Tibial artery (tissue), 4 donors: ENCODE results near the gene TUBB2A.
"Not testable (repeated sequence)": the region's sequence is repeated elsewhere in the genome, so short reads cannot be mapped to it uniquely, and the experiment has no call there.

Experiments used
- DNase-seq, 2 donors: peaks; one replicate each; pipeline ENCODE4 v3.0.0-alpha.2; 2019
- H3K27ac ChIP-seq, 2 donors: fragments of 200-600 bp; sonication (generic) in 1 of 2; 1 replicate in 1 of 2; 2 replicates in 1 of 2; pipeline ENCODE4 v1.5.1; 2018 to 2019; ENCODE audit warnings: mild to moderate bottlenecking in 1 of 2
- H3K27me3 ChIP-seq, 2 donors: fragments of 200-600 bp; sonication (generic) in 1 of 2; one replicate each; pipeline versions ENCODE4 v1.5.1 to v1.6.0; 2016 to 2019
- H3K36me3 ChIP-seq, 3 donors: fragments of 200-600 bp; sonication (generic) in 2 of 3; one replicate each; pipeline ENCODE4 v1.5.1; 2016 to 2019; ENCODE audit warnings: mild to moderate bottlenecking in 2 of 3
- H3K4me1 ChIP-seq, 4 donors: fragments of 200-600 bp; sonication (generic) in 2 of 4; 1 replicate in 3 of 4; 2 replicates in 1 of 4; pipeline ENCODE4 v1.5.1; 2016 to 2019
- H3K4me3 ChIP-seq, 2 donors: fragments of 200-600 bp; sonication (generic) in 1 of 2; 1 replicate in 1 of 2; 2 replicates in 1 of 2; pipeline ENCODE4 v1.5.1; 2018 to 2019; ENCODE audit warnings: mild to moderate bottlenecking in 2 of 2
- H3K9me3 ChIP-seq, 3 donors: fragments of 200-600 bp; sonication (generic) in 1 of 3; one replicate each; pipeline ENCODE4 v1.5.1; 2016 to 2019
- intact Hi-C: fragments of 100-400 bp; cut with DNase I; formaldehyde crosslinking; loops from one replicate; pipeline ENCODE4 v1.15.0; 2023; ENCODE audit warnings: low total_unique reads
- TF ChIP-seq, protein P1 (sequence below), 2 experiments: fragments of 200-600 bp in 1 of 2; fragments of 450-650 bp in 1 of 2; IDR thresholded peaks; one replicate each; pipeline ENCODE4 v1.5.1; 2017 to 2019; ENCODE audit warnings: antibody characterized with exemption in 2 of 2, mild to moderate bottlenecking in 1 of 2, moderate library complexity in 1 of 2

TUBB2A gene

DNA sequence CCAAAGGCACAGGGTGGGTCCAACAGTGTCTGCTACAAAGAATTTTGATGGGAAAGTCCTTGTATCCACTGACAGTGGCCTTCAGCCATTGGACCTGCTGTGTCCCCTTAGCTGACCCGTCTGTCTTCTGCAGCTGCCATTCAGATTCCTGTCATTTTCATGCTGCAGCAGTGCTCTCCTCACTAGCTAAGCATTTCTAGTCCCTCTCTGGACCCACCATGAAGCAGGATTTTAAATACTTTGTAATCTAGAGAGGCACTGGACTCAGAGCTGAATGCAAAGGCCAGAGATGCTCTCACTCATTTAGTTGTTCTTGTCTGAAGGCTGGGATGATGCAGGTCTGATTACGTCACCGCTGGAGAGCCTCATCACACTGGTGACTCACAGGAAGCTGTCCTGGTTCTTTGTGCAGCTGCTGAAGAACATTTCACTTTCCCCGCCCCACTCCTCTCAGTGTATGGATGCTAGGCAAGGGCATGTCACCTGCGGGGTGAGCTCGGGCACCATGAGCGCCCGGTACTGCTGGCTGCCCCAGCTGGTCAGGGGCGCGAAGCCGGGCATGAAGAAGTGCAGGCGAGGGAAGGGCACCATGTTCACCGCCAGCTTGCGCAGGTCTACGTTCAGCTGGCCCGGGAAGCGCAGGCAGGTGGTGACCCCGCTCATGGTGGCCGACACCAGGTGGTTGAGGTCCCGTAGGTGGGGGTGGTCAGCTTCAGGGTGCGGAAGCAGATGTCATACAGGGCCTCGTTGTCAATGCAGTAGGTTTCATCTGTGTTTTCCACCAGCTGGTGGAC lies 19.4 kb upstream of the TUBB2A start:
- Histone ChIP-seq H3K27me3 (peaks cover 0 to 4% of the 10 kb centered on the region in 2 donors), H3K27ac (no peak overlapping the region), H3K4me3 (no peak overlapping the region), H3K36me3 (no peaks in the 10 kb centered on the region), H3K4me1 (peaks cover 0 to 2% (median 0%) of the 10 kb centered on the region in 4 donors), H3K9me3 (no peaks in the 10 kb centered on the region)
- TF ChIP-seq, protein P1, sequence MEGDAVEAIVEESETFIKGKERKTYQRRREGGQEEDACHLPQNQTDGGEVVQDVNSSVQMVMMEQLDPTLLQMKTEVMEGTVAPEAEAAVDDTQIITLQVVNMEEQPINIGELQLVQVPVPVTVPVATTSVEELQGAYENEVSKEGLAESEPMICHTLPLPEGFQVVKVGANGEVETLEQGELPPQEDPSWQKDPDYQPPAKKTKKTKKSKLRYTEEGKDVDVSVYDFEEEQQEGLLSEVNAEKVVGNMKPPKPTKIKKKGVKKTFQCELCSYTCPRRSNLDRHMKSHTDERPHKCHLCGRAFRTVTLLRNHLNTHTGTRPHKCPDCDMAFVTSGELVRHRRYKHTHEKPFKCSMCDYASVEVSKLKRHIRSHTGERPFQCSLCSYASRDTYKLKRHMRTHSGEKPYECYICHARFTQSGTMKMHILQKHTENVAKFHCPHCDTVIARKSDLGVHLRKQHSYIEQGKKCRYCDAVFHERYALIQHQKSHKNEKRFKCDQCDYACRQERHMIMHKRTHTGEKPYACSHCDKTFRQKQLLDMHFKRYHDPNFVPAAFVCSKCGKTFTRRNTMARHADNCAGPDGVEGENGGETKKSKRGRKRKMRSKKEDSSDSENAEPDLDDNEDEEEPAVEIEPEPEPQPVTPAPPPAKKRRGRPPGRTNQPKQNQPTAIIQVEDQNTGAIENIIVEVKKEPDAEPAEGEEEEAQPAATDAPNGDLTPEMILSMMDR (IDR thresholded peaks at IDR 0.05): no peak
- intact Hi-C loops: no loop called here
- peak in 1 of 2 donors; percentile 34 for DNase-seq

- Histone ChIP-seq H3K9me3 (no peaks in the 10 kb centered on the region), H3K4me3 (no peak overlapping the region), H3K4me1 (peaks cover 0 to 5% (median 0%) of the 10 kb centered on the region in 4 donors), H3K27ac (no peak overlapping the region), H3K36me3 (no peaks in the 10 kb centered on the region), H3K27me3 (peaks cover 0 to 4% of the 10 kb centered on the region in 2 donors)
- no peak for DNase-seq
- intact Hi-C loops: no loop called here
- TF ChIP-seq, protein P1 (IDR thresholded peaks at IDR 0.05): no peak
These were observed 18.5 kb upstream of the TUBB2A start for GRCh38 chr6:3175715-3176402.

DNA sequence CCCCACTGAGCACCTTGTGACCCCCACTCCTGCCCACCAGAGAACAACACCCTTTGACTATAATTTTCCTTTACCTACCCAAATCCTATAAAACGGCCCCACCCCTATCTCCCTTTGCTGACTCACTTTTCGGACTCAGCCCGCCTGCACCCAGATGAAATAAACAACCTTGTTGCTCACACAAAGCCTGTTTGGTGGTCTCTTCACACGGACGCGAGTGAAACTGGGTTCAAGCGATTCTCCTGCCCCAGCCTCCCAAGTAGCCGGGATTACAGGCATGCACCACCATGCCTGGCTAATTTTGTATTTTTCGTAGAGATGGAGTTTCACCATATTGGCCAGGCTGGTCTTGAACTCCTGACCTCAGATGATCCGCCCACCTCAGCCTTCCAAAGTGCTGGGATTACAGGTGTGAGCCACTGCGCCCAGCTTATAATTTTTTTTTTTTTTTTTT lies 16.3 kb upstream of the TUBB2A start:
- H3K4me3 ChIP-seq, H3K9me3 ChIP-seq, DNase-seq, H3K4me1 ChIP-seq, H3K27me3 ChIP-seq, intact Hi-C loops, H3K27ac ChIP-seq, H3K36me3 ChIP-seq: not testable (repeated sequence)

- H3K4me1 ChIP-seq, H3K36me3 ChIP-seq, DNase-seq, H3K9me3 ChIP-seq, intact Hi-C loops, H3K4me3 ChIP-seq, H3K27ac ChIP-seq, H3K27me3 ChIP-seq: not testable (repeated sequence)
These were observed 15.4 kb upstream of the TUBB2A start for GRCh38 chr6:3172789-3173188.

GRCh38 chr6:3171313-3172175 lies 14.2 kb upstream of the TUBB2A start:
- intact Hi-C loops, H3K9me3 ChIP-seq, H3K27ac ChIP-seq, H3K4me3 ChIP-seq, DNase-seq, H3K4me1 ChIP-seq, H3K36me3 ChIP-seq, H3K27me3 ChIP-seq: not testable (repeated sequence)

DNA sequence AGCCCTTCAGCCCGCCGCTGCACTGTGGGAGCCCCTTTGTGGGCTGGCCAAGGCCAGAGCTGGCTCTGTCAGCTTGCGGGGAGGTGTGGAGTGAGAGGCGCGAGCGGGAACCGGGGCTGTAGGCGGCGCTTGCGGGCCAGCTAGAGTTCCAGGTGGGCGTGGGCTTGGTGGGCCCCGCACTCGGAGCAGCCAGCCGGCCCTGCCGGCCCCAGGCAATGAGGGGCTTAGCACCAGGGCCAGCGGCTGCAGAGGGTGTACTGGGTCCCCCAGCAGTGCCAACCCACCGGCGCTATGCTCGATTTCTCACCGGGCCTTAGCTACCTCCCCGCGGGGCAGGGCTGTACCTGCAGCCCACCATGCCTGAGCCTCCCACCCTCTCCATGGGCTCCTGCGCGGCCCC lies 13.3 kb upstream of the TUBB2A start:
- H3K4me3 ChIP-seq, H3K4me1 ChIP-seq, H3K36me3 ChIP-seq, H3K9me3 ChIP-seq, DNase-seq, H3K27me3 ChIP-seq, H3K27ac ChIP-seq, intact Hi-C loops: not testable (repeated sequence)

DNA sequence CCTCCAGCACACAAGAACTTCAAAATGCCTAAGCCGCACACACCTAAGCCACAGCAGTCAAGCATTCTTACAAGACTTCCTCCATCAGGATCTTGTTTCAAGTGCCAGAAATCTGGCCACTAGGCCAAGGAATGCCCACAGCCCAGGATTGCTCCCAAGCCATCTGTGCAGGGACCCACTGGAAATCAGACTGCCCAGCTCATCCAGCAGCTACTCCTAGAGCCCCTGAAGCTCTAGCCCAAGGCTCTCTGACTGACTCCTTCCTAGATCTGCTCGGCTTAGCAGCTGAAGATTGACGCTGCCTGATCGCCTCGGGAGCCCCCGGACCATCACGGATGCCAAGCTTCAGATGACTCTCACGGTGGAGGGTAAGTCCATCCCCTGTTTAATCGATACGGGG lies 10.7 kb upstream of the TUBB2A start:
- H3K4me1 ChIP-seq, H3K27ac ChIP-seq, H3K27me3 ChIP-seq, H3K4me3 ChIP-seq, DNase-seq, H3K36me3 ChIP-seq, H3K9me3 ChIP-seq, intact Hi-C loops: not testable (repeated sequence)

- DNase-seq, H3K9me3 ChIP-seq, H3K27ac ChIP-seq, H3K27me3 ChIP-seq, H3K4me3 ChIP-seq, H3K36me3 ChIP-seq, intact Hi-C loops: not testable (repeated sequence)
- H3K4me1 ChIP-seq: peaks cover 0 to 10% (median 2%) of the 10 kb centered on the region in 4 donors
These were observed 9.3 kb upstream of the TUBB2A start for GRCh38 chr6:3166535-3167225.
